HL-60 (cell line): ENCODE data around the gene VTCN1.

ENCODE experiments used
- CTCF ChIP-seq: IDR thresholded peaks from one replicate; pipeline ENCODE4 v1.5.1; 2011; ENCODE audit warnings: low read length, control low read depth, inconsistent platforms; ENCODE audit not compliant: insufficient read depth
- GABPA ChIP-seq: IDR thresholded peaks from 2 replicates; pipeline ENCODE4 v1.6.1; 2012; ENCODE audit warnings: low read depth
- POLR2AphosphoS5 ChIP-seq: IDR thresholded peaks from 2 replicates; pipeline ENCODE4 v1.6.1; 2012; ENCODE audit warnings: low read depth
- SPI1 ChIP-seq: IDR thresholded peaks from 2 replicates; pipeline ENCODE4 v1.6.1; 2012; ENCODE audit warnings: low read depth, mild to moderate bottlenecking, borderline replicate concordance

GRCh38 chr1:117128323-117129079 lies 82.2 kb downstream of the VTCN1 start:
- TF ChIP-seq SPI1 (no peak), CTCF (no peak), POLR2AphosphoS5 (no peak), GABPA (no peak)
